HepG2 (cell line): ENCODE data around the gene APOA1. TPM values are rescaled to one million over a fixed set of nuclear protein-coding genes. Genes with fewer than 3 reads are reported as not detected.

Source experiments
- ATAC-seq: fragments of 200-7000 bp; cut with Tn5 transposase; 3 replicates; pipeline ENCODE4 v1.9.1; 2020; ENCODE audit warnings: mild to moderate bottlenecking, moderate library complexity
- BruUV-seq: library from RNA; stranded (reverse); fragments of 400-500 nt; replicated peaks from 2 replicates; lab custom pipeline; 2021; lab: Mats Ljungman, UMichigan
- CTCF ChIA-PET: fragments of 300-600 bp; formaldehyde crosslinking; extraction: SDS; loops from one replicate; lab custom pipeline; 2021; ENCODE audit warnings: low total read pairs, inconsistent platforms, low intra/inter-chr PET ratio; lab: Yijun Ruan, JAX
- POLR2A ChIA-PET: fragments of 350-600 bp; sonication (Branson Sonifier 250); formaldehyde crosslinking; loops from one replicate; lab custom pipeline; 2020; ENCODE audit warnings: antibody characterized with exemption, inconsistent platforms; lab: Yijun Ruan, JAX
- DNase-seq: peaks from one replicate; pipeline ENCODE4 v3.0.0-alpha.2; 2015; ENCODE audit warnings: low spot score
- FAIRE-seq: peaks from 3 replicates; lab custom pipeline; 2011; peaks lifted over from hg19 to GRCh38; lab: Jason Lieb, UNC
- H2AFZ ChIP-seq: one replicate; pipeline ENCODE4 v1.6.1; 2011; ENCODE audit warnings: low read length, inconsistent platforms
- H3K27ac ChIP-seq: fragments of 300-600 bp; 3 replicates; pipeline ENCODE4 v1.8.0; 2011; ENCODE audit warnings: mixed run types, mild to moderate bottlenecking, mixed read lengths, low read length, inconsistent platforms; ENCODE audit not compliant: insufficient read depth; ENCODE audit errors: extremely low read length
- H3K27me3 ChIP-seq, 2 experiments: fragments of 200-600 bp in 1 of 2; 2 replicates in 1 of 2; 3 replicates in 1 of 2; pipeline versions ENCODE4 v1.6.0 to v1.8.0; 2011; ENCODE audit warnings: low read length in 2 of 2, mild to moderate bottlenecking in 2 of 2, moderate library complexity in 2 of 2, inconsistent platforms in 1 of 2; ENCODE audit not compliant: insufficient read depth in 2 of 2, control insufficient read depth in 1 of 2
- H3K36me3 ChIP-seq, 2 experiments: fragments of 200-600 bp in 1 of 2; replicated peaks in 1 of 2; 2 replicates in 1 of 2; 3 replicates in 1 of 2; pipeline versions ENCODE4 v1.5.1 to v1.8.0; 2011; ENCODE audit warnings: low read length in 2 of 2, inconsistent platforms in 1 of 2; ENCODE audit not compliant: insufficient read depth in 2 of 2, control insufficient read depth in 1 of 2
- H3K4me1 ChIP-seq: 2 replicates; pipeline ENCODE4 v1.5.1; 2012; ENCODE audit warnings: low read length, inconsistent platforms; ENCODE audit not compliant: insufficient read depth
- H3K4me2 ChIP-seq: 2 replicates; pipeline ENCODE4 v1.6.0; 2011; ENCODE audit warnings: low read depth, low read length, inconsistent platforms
- H3K4me3 ChIP-seq, 3 experiments: fragments of 200-600 bp in 1 of 3; sonication (generic), shearing (Covaris generic) in 1 of 3; replicated peaks in 1 of 3; 2 replicates each; pipeline ENCODE4 v1.5.1; 2011 to 2016; ENCODE audit warnings: low read length in 3 of 3, inconsistent platforms in 2 of 3, low read depth in 2 of 3, mild to moderate bottlenecking in 2 of 3, control low read depth in 1 of 3, mixed read lengths in 1 of 3; ENCODE audit not compliant: insufficient read depth in 1 of 3
- H3K79me2 ChIP-seq: one replicate; pipeline ENCODE4 v1.6.1; 2011; ENCODE audit warnings: low read length, inconsistent platforms; ENCODE audit not compliant: insufficient read depth
- H3K9ac ChIP-seq: 2 replicates; pipeline ENCODE4 v1.6.0; 2011; ENCODE audit warnings: mild to moderate bottlenecking, low read depth, low read length, inconsistent platforms; ENCODE audit not compliant: insufficient read depth
- H3K9me3 ChIP-seq: 2 replicates; pipeline ENCODE4 v1.5.1; 2012; ENCODE audit warnings: mild to moderate bottlenecking, low read length
- H4K20me1 ChIP-seq: 2 replicates; pipeline ENCODE4 v1.6.0; 2011; ENCODE audit warnings: inconsistent platforms, mild to moderate bottlenecking, low read length, moderate library complexity; ENCODE audit not compliant: insufficient read depth
- ERF ChIP-seq: IDR thresholded peaks from 2 replicates; pipeline ENCODE4 v1.6.1; 2018; ENCODE audit warnings: missing biosample characterization, missing genetic modification reagents
- FOSL2 ChIP-seq: sonication (generic); formaldehyde crosslinking; IDR thresholded peaks from 2 replicates; pipeline ENCODE4 v1.4.0; 2020; ENCODE audit warnings: missing genetic modification reagents
- KLF6 ChIP-seq: IDR thresholded peaks from 2 replicates; pipeline ENCODE4 v1.8.0; 2016; ENCODE audit warnings: missing biosample characterization, missing genetic modification reagents
- RFXANK ChIP-seq: IDR thresholded peaks from 2 replicates; pipeline ENCODE4 v1.6.1; 2016
- ZBTB3 ChIP-seq: sonication (generic); formaldehyde crosslinking; IDR thresholded peaks from 2 replicates; pipeline ENCODE4 v1.4.0; 2020; ENCODE audit warnings: low read depth, mild to moderate bottlenecking, moderate library complexity, missing genetic modification reagents, borderline replicate concordance
- ZNF12 ChIP-seq: sonication (generic); formaldehyde crosslinking; IDR thresholded peaks from 2 replicates; pipeline ENCODE4 v1.5.0; 2020; ENCODE audit warnings: missing genetic modification reagents
- ZNF138 ChIP-seq: sonication (generic); formaldehyde crosslinking; IDR thresholded peaks from 2 replicates; pipeline ENCODE4 v1.5.0; 2020; ENCODE audit warnings: mild to moderate bottlenecking, low read depth, missing genetic modification reagents
- ZNF235 ChIP-seq: sonication (generic); formaldehyde crosslinking; IDR thresholded peaks from 2 replicates; pipeline ENCODE4 v1.8.1; 2023; ENCODE audit warnings: mild to moderate bottlenecking, missing genetic modification reagents, borderline replicate concordance
- ZNF367 ChIP-seq: sonication (generic); formaldehyde crosslinking; IDR thresholded peaks from 2 replicates; pipeline ENCODE4 v1.4.0; 2020; ENCODE audit warnings: missing genetic modification reagents, borderline replicate concordance
- ZNF430 ChIP-seq: sonication (generic); formaldehyde crosslinking; IDR thresholded peaks from 2 replicates; pipeline ENCODE4 v1.9.0; 2021; ENCODE audit warnings: mild to moderate bottlenecking, missing genetic modification reagents
- ZNF431 ChIP-seq: sonication (generic); formaldehyde crosslinking; IDR thresholded peaks from 2 replicates; pipeline ENCODE4 v1.9.0; 2022; ENCODE audit warnings: missing genetic modification reagents, low read depth, mild to moderate bottlenecking, borderline replicate concordance
- ZNF550 ChIP-seq: sonication (generic); formaldehyde crosslinking; IDR thresholded peaks from 2 replicates; pipeline ENCODE4 v1.4.0; 2020; ENCODE audit warnings: mild to moderate bottlenecking, missing genetic modification reagents, borderline replicate concordance
- ZNF709 ChIP-seq: sonication (generic); formaldehyde crosslinking; IDR thresholded peaks from 2 replicates; pipeline ENCODE4 v1.5.0; 2020; ENCODE audit warnings: mild to moderate bottlenecking, missing genetic modification reagents
- ZNF891 ChIP-seq: sonication (generic); formaldehyde crosslinking; IDR thresholded peaks from 2 replicates; pipeline ENCODE4 v1.5.0; 2020; ENCODE audit warnings: mild to moderate bottlenecking, missing genetic modification reagents
- WGBS: methylation state at CpG from one replicate; pipeline ENCODE4 v1.1.6; 2017; ENCODE audit warnings: low lambda C conversion rate; 5-methylcytosine and 5-hydroxymethylcytosine counted together
- in situ Hi-C: cut with HindIII; loops from 2 replicates; pipeline ENCODE4 v1.10.0; 2017; ENCODE audit warnings: low pct_unique_long_range_greater_than_20kb; ENCODE audit not compliant: extremely low pct_ligation_motif_present
- intact Hi-C: fragments of 100-400 bp; cut with micrococcal nuclease; formaldehyde crosslinking; loops from one replicate; pipeline ENCODE4 v1.10.0; 2022; ENCODE audit not compliant: unreplicated experiment
- polyA plus RNA-seq, 8 experiments: library from polyadenylated mRNA; depleted of rRNA in 3 of 8; stranded (reverse) in 7 of 8; unstranded in 1 of 8; fragments of >200 nt; fragmentation: Illumina TruSeq in 4 of 8; extraction: Trizol in 4 of 8; gene quantifications; 2 replicates each; pipeline versions ENCODE4 v1.2.1 to v1.2.3, GENCODE V29; 2011 to 2016; ENCODE audit warnings: low read depth in 4 of 8, missing spikeins in 1 of 8, mixed read lengths in 1 of 8; ENCODE audit not compliant: insufficient read depth in 1 of 8
- total RNA-seq, 5 experiments: library from RNA; depleted of rRNA; stranded (reverse); fragments of >200 nt; fragmentation: Illumina TruSeq; extraction: Trizol; gene quantifications; 2 replicates each; pipeline ENCODE4 v1.2.3, GENCODE V29; 2016; ENCODE audit warnings: low read depth in 1 of 5
- TF ChIP-seq, protein P1 (sequence below): IDR thresholded peaks from 2 replicates; pipeline ENCODE4 v1.6.1; 2016; ENCODE audit warnings: low read depth
- TF ChIP-seq, protein P2 (sequence below), 2 experiments: sonication (generic) in 1 of 2; formaldehyde crosslinking in 1 of 2; IDR thresholded peaks; 2 replicates each; pipeline versions ENCODE4 v1.4.0 to v1.6.1; 2016 to 2020; ENCODE audit warnings: borderline replicate concordance in 1 of 2, low read depth in 1 of 2, mild to moderate bottlenecking in 1 of 2, missing genetic modification reagents in 1 of 2
- TF ChIP-seq, protein P3 (sequence below): sonication (generic); formaldehyde crosslinking; IDR thresholded peaks from 2 replicates; pipeline ENCODE4 v1.8.0; 2022; ENCODE audit warnings: missing genetic modification reagents, mild to moderate bottlenecking, inconsistent platforms, borderline replicate concordance

APOA1 gene
- total and polyA plus RNA-seq, 2 of the 13 experiments (the other 11 are each of a cell fraction or from before 2014, with no cell fraction given): 1,973 to 5,485 TPM

DNA sequence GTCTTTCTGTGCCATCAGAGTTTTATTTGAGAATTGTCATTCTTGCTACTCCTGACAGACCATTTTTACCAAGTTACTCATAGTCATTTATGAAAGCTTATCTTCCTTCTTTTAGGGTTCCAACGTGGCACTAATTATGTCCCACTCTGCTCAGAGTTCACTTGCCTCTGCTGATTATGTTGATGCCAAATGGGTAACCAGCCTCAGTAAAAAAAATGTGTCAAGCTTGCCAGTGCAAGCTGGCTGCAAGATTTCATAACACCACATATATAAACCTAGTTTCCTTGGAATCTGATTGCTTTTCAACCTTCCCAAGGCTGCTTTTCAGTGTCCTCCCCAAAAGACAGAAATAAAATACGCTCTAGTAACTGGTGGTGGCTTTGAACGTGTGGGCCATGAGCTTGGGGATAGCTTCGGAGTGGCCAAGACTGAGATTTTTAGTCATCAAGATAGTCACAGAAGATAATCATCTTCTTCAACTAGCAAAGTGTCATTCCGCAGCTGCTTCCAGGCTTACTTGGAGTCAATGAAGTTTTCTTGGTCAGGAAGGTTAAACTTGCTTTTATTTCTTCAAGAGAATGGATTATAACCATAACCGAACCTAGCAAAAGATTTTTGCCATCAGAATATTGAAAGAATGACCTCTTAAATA, 29.5 kb upstream of the APOA1 start:
- CTCF ChIA-PET: no interaction called here
- TF ChIP-seq ZBTB3 (CRISPR knock-in tag) (no peak), ZNF138 (no peak), FOSL2 (CRISPR knock-in tag) (no peak), ZNF709 (CRISPR knock-in tag) (no peak), RFXANK (no peak), ZNF430 (no peak), ZNF235 (CRISPR knock-in tag) (no peak), ZNF891 (CRISPR knock-in tag) (no peak), ZNF367 (no peak), ZNF431 (CRISPR knock-in tag) (no peak), KLF6 (CRISPR knock-in tag) (no peak), ZNF12 (CRISPR knock-in tag) (no peak), ZNF550 (CRISPR knock-in tag) (no peak), ERF (CRISPR knock-in tag) (no peak)
- TF ChIP-seq, protein P1, sequence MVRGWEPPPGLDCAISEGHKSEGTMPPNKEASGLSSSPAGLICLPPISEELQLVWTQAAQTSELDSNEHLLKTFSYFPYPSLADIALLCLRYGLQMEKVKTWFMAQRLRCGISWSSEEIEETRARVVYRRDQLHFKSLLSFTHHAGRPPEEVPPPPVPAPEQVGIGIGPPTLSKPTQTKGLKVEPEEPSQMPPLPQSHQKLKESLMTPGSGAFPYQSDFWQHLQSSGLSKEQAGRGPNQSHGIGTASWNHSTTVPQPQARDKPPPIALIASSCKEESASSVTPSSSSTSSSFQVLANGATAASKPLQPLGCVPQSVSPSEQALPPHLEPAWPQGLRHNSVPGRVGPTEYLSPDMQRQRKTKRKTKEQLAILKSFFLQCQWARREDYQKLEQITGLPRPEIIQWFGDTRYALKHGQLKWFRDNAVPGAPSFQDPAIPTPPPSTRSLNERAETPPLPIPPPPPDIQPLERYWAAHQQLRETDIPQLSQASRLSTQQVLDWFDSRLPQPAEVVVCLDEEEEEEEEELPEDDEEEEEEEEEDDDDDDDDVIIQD (CRISPR knock-in tag): no peak
- TF ChIP-seq, protein P2, sequence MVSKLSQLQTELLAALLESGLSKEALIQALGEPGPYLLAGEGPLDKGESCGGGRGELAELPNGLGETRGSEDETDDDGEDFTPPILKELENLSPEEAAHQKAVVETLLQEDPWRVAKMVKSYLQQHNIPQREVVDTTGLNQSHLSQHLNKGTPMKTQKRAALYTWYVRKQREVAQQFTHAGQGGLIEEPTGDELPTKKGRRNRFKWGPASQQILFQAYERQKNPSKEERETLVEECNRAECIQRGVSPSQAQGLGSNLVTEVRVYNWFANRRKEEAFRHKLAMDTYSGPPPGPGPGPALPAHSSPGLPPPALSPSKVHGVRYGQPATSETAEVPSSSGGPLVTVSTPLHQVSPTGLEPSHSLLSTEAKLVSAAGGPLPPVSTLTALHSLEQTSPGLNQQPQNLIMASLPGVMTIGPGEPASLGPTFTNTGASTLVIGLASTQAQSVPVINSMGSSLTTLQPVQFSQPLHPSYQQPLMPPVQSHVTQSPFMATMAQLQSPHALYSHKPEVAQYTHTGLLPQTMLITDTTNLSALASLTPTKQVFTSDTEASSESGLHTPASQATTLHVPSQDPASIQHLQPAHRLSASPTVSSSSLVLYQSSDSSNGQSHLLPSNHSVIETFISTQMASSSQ (IDR thresholded peaks at IDR 0.05; ENCODE audit: low read depth): no peak
- TF ChIP-seq, protein P2 (CRISPR knock-in tag; IDR thresholded peaks at IDR 0.05; ENCODE audit: borderline replicate concordance): no peak
- TF ChIP-seq, protein P3, sequence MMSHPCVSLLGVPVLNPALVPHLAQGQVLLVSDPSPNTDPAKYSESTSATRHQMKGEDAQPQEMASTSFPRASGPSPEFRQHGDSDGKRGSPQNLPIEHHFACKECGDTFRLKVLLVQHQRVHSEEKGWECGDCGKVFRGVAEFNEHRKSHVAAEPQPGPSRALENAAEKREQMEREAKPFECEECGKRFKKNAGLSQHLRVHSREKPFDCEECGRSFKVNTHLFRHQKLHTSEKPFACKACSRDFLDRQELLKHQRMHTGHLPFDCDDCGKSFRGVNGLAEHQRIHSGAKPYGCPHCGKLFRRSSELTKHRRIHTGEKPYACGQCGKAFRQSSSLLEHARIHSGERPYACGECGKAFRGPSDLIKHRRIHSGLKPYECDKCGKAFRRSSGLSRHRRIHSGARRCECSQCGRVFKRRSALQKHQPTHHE (CRISPR knock-in tag): no peak
- 96% methylated on average over 6 of the region's 6 CpGs for WGBS
- intact Hi-C loops: no loop called here
- Histone ChIP-seq H3K4me2 (no peak overlapping the region), H3K79me2 (no peaks in the 10 kb centered on the region), H3K4me1 (peaks cover 20% of the 10 kb centered on the region), H3K9me3 (no peaks in the 10 kb centered on the region), H3K27me3 (no peaks in the 10 kb centered on the region), H3K9ac (no peak overlapping the region), H3K27ac (no peak overlapping the region), H4K20me1 (no peaks in the 10 kb centered on the region), H3K4me3 (no peak overlapping the region), H3K36me3 (peaks cover 23 to 86% of the 10 kb centered on the region in 2 experiments), H2AFZ (no peak overlapping the region)
- BruUV-seq: no TSS peak
- DNase-seq: no peak
- POLR2A ChIA-PET: no interaction called here
- no peak for ATAC-seq
- in situ Hi-C loops: no loop called here
- FAIRE-seq: no peak
